ENCODE measurements around the gene PADI6.

DNA sequence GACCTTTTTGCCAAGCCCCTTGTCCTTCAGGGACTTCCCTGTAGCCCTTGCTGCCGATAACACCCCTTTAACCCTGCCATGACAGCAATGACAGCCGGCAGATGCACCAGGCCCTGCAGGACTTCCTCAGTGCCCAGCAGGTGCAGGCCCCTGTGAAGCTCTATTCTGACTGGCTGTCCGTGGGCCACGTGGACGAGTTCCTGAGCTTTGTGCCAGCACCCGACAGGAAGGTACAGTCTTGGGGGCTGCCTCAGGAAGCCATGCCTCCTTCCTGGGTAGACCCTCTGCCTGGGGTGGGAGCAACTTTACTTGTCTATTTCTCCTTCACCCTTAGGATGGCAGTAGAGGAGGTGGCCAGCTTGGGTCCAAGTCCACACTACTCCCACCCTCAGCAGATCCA is 16.1 kb upstream of the PADI6 start:
- no peak for TF ChIP-seq EZH2 (IDR thresholded peaks at IDR 0.05; ENCODE audit: borderline replicate concordance, insufficient read depth, low read depth, low read length, poor library complexity, severe bottlenecking)
- TF ChIP-seq, protein P1, sequence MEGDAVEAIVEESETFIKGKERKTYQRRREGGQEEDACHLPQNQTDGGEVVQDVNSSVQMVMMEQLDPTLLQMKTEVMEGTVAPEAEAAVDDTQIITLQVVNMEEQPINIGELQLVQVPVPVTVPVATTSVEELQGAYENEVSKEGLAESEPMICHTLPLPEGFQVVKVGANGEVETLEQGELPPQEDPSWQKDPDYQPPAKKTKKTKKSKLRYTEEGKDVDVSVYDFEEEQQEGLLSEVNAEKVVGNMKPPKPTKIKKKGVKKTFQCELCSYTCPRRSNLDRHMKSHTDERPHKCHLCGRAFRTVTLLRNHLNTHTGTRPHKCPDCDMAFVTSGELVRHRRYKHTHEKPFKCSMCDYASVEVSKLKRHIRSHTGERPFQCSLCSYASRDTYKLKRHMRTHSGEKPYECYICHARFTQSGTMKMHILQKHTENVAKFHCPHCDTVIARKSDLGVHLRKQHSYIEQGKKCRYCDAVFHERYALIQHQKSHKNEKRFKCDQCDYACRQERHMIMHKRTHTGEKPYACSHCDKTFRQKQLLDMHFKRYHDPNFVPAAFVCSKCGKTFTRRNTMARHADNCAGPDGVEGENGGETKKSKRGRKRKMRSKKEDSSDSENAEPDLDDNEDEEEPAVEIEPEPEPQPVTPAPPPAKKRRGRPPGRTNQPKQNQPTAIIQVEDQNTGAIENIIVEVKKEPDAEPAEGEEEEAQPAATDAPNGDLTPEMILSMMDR (IDR thresholded peaks at IDR 0.05) = no peak

Data from B cell (primary cell).